GM20431 (cell line): ENCODE measurements around the gene HLCS.
"Not testable (repeated sequence)": the region's sequence is repeated elsewhere in the genome, so short reads cannot be mapped to it uniquely, and the experiment has no call there.

Source experiments
- in situ Hi-C: fragments of 300-500 bp; cut with MseI, MboI; formaldehyde crosslinking; loops from one replicate; pipeline ENCODE4 v1.15.0; 2020; ENCODE audit warnings: low sequenced_read_pairs; ENCODE audit not compliant: unreplicated experiment

HLCS gene

DNA sequence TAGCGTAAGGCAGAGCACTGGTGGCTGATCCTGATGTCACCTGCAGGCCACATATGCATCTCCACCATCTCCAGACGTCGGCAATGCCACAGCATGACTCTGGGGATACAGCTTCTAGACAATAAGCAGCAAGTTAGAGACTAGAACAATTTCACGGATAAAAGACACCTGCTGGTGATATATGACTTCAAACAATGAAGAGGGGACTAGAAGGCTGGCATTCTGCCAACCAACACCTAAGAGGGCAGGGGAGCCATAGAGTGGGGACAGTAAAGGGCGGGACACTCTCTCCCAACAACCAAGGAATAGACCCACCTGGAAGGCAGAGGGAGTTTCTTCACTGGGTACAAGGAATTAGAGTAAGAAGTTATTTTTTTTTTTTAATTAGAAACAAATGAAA is 140.8 kb downstream of the HLCS start:
- in situ Hi-C loops: no loop called here

DNA sequence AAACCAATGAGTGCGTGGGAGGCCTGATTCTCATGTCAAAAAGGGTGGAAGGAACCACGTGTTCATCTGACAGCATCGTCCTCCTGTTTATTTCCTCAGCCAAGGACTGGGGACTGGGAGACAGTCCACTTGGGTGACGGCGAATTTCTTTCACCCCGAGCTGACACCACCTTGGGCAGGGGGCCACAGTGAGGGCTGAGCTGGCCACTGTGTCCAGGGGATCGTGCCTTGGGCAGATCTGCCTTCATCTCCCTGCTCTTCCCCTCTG is 145.5 kb downstream of the HLCS start:
- in situ Hi-C loops: no loop called here

DNA sequence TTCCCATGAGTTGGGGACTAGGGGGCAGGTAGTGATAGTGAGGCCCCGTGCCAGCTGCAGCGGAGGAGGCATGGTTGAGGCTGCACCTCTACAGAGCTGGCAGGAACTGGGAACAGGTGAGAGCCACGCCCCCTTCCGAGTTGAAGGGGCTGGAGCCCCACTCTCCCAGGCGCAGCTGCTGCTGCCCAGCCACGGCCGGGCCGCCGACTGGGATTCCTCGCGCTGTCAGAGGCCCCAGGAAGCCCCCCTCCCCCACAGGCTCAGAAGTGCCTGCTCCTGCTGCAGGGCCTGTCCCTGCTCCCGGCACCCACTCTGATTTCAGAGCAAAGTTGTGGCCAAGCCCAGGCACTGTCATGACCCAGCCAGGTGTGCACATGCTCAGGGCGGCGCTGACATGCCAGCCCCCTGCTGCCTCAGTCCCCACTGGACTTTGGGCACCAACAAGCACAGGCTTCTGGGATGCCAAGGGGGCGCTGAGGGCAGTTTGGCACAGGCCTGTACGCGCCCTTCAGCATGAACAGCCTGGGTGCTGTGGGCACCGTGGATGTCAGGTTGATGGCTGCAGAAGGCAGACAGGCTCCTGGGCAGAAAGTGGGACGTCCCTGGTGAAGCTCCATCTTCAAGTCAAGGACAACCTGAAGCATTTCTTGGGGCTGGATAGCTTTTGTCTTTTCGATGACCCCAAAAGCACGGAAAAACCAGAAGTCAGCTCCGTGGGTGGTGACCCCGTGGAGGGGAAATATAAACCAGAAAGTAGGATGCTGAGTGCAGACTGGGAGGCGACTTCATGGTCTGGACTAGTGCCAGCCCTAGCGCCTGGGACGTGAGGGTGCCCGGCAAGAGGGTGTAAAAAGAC is 146.1 kb downstream of the HLCS start:
- in situ Hi-C loops: no loop called here

DNA sequence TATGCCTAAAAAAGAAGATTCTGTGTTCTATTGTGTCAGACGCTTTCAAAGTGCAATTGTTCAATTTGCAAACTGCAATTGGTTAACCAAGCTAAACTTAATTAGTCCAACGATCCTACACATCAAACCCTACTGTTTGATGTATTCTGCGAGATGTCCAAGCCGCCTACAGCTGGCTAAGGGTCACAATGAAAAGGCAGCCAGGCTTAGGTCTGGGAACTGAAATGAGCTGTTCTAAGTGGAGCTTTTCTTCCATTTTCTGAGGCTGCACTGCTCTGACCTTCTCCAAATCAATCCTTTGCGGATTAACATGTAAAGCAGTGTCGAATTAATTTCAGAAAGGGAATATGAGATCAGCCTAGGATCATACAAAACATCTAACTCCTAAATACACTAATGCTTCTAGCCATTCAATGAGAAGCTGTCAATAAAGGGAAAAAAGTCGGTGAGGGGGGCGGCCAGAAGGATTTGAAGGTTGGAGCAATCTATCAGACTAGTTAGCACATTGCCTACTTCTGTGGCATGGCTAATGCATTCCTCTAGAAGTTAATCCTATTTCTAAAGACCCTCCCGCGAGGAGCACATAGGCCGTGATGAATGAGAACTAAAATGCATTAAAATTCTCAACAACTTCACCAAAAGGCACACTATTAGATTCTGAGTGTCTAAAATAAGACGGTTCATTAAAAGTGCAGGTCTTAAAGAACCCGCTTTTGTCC is 148.6 kb downstream of the HLCS start:
- in situ Hi-C loops: no loop called here

DNA sequence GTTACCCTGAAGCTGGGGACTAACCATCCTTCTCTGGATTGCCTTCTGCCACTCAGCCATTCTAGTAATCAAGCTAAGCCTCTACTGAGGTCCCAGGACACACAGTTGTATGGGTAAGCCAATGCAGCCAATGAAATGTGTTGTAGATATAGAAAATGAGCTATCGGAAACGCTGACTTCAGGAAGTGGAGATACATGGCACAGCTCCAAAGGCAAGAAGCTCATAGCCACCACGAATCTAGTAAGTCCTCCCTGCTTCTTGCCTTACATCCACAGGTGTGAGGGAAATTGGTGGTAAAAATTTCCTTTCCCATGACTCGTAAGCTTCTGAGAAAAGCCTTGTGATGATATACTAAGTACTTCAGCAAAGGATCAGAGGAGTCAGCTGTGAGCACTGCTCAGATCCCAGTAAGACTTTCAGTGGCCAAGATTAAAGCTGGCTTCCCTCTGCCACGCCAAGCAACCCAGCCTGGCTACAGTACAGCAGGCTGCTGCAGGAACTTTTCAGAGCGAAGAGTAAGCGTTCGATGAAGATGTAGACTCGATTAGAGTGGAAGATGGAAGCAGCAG is 149.8 kb downstream of the HLCS start:
- in situ Hi-C loops: no loop called here

DNA sequence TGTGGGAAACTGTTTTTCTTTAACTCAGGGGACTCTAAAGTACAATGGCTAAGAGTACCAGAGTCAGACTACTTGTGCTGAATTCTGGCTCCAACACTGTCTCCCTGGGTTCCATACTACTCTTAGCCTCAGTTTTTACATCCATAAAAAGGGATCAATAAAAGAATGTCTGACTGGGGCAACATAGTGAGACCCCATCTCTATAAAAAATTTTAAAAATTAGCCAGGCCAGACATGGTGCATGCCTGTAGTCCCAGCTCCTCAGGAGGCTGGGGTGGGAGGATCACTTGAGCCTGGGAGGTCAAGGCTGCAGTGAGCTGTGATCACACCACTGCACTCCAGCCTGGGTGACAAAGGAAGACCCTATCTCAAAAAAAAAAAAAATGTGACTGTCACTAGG is 150.4 kb downstream of the HLCS start:
- in situ Hi-C loops: not testable (repeated sequence)

DNA sequence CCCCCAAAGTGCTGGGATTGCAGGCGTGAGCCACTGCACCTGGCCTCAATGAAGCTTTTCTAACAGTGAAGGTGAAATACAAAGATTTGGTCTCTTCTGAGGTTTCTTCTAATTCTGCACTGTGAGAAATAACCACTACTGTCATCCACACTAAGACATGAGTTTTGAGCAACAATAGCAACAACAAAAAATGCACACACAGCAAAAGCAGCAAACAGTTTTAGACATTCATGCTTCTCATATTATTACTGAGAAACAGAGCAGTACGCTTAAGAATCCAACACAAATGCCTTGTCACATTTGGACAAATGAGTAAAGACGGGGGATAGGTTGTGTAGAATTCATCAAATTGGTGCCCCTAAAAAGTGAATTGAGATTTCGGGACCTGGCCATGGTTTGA is 151.2 kb downstream of the HLCS start:
- in situ Hi-C loops: no loop called here

DNA sequence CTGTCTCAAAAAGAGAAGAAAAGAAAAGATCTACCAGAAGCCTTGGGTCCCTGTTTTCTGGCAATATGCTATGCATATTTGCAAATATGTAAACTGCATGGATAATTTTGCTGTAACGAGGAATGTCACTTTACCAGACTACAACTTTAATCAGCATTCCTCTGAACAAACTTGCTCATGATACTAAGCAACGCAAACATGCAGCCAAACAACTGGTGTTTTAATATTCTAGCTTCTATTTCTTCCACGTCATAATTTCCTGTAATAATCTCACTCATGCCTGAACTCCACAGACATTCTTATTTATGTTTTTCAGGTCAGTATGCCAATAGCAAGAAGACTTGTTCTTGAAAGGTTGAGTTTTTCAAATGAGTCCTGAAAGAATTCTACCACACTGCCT is 153.4 kb downstream of the HLCS start:
- in situ Hi-C loops: no loop called here

DNA sequence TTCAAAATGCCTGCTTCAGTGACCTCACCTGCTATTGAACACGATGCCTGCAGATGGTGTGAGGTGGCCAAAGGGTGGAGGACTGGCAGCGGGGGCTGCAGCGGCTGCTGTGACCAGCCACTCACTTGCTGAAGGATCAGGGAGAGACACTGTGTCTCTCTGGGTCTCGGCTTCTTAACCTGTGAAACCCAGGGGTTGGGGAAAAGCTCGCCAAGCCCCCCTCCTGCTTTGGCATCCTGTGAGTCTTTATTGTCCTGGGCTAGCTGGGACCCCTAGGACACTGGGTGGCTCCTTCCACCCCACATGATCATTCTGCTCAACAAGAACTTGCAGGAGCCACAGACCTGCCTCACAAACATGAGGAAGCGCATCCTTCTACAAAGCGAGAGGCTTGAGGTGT is 154.7 kb downstream of the HLCS start:
- in situ Hi-C loops: no loop called here

DNA sequence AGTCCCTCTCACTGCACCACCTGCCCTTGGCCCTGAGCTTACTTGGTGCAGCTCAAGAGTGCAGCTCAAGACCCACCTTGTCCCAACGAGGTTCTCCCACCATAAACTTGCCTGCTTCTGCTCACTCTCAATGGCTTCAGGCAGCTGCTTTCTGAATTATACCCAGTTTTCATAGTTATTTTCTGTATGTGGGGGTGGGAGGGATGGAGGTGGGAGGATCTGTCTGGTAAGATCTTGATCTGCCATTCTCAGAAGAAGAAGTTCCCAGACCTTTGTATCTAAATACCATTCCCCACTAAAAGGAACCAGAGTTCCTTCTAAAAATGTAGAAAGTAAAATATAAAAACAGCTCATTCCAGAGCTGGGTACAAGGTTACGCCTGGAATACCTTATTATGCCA is 156.0 kb downstream of the HLCS start:
- in situ Hi-C loops: no loop called here

DNA sequence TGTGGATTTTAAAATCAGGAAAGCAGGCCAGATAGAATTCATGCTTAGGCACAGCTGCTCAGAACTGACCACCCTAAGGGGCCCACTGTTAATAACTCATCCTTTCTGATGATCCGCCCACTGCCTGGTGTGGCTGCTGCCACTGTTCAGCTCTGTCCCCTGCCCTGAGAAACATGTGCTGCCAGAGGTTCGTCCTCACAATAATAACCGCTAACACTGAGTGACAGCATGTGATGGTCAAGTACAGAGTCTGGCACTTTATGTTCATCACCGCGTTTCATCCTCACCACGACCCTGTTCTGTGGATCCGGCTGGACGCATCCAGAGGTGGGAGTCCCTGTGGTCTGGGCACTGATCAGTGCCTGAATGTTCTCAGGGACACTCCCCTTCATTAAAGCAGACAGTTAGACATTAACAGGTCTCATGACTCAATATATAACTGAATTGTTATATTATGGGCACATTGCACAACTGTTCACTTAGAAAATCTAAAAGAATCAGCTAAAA is 159.0 kb downstream of the HLCS start:
- in situ Hi-C loops: no loop called here

DNA sequence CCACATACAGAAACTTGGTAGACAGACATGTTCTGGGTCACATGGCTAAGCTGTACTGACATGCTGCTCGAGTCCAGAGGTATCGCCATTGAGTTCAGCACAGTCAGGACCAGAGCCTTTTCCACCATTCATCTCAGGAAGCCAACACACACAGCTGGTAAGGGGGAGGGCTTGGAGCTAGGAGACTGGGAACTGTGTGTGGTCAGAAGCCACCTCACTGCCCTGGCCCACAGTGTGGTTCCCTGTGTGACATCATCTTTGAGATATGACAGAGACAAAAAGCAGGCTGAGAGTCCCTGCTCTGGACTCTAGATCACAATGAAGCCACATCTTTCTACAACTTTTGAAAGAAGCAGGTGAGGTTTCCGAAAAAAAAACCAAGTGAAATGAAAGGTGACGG is 160.4 kb downstream of the HLCS start:
- in situ Hi-C loops: no loop called here

DNA sequence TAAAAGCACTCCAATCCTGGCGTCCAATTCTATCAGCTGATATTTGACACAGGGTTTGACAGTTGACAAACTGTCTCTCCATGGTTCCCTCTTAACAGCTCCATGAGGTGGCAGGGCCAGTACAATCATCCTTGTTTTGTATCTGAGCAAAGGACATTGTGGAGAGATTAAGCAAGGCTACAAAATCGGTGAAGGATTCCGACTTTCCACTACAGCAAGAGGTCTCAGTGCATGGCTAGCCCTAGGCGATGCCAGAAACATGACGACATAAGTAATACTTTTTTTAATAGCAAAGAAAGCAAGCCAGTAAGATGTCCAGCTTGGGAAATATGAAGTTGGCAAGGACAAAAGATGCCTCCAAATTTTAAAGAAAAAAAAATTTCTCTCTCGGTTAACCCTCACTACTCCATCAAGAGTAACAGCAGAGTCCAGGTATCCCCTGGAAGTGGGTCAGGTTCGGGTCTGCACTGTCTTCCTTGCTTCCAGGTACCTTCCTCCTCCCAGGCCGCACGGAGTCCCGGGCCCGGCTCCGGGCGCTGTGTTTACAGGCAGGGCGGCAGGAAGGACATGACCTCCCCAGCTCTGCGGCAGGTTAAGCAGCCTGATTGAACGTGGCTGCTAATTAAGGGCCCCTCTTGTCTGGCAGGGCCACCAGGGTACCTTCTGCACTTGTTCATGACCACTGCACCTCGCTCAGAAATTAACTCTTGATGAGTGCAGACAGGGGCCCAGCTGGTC is 161.4 kb downstream of the HLCS start:
- in situ Hi-C loops: no loop called here

DNA sequence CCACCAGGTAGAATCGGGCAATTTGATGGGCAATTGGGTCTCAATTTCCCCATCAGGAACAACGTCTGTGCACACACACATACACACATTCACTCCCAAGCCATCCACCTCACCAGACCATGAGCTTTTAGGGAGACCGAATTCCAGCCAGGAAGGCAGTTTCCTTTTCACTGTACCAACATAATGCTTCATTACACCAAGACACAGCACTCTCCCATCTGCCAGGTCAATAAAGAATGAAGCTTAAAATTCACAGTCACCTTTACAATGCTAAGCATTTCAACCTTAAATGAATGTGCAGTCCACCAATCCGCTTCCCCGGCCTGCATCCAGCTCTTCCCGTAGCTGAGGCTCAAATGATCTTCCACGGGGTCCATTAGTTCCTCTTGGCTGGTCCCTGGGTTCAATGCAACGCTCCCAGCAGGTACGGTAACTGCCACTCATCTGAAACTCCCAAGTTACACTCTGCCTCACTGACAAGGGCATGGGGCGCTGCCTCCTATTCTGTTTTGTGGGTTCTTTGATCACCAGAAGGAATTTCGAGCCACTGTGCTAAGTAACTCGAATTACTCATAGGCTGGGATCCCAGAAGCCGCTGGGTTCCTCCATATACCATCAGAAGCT is 162.5 kb downstream of the HLCS start:
- in situ Hi-C loops: no loop called here

DNA sequence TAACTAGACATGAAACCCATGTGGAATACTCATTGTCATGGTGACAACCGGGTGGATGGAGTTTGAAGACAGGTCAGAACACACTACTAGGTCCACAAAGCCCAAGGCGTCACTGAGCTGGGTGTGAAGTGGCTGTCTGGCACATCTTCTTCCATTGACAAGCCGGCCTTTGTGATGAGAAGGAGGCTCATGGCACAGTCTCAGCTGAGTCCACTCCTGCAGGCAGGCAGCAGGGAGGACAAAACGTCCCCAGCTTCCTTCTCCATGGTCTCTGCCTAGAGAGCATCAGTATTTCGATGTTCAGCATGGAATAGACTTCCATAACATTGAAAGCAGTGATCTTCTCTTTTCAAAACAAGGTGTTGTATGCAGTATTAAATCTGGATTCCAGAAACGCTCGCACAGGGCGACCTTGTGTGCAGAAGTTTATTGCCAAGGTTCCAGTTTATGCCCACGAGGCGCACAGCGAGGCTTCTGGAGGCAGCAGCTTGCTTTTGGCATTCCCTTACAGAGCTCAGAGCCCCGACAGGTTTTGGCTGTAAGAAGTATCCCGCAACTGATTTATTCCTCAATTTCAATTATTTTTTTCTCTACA is 163.3 kb downstream of the HLCS start:
- in situ Hi-C loops: no loop called here

DNA sequence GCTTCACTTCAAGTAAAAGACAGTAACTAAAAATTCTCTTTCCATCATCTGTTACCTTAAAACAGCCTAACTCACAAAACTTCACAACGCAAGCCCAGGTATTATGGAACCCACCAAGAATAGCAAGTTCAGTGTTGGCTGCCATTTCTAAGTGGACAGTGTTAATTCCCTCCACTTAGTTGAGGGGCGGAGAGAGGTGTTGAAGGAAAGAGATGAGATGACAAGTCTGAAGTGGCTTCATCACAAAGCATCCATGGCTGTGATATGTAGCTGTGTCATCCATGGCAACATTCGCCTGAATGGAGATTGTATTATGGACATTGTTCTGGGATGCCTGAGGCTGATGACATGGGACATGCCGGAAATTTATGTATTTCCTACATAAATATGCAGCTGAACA is 165.7 kb downstream of the HLCS start:
- in situ Hi-C loops: no loop called here

DNA sequence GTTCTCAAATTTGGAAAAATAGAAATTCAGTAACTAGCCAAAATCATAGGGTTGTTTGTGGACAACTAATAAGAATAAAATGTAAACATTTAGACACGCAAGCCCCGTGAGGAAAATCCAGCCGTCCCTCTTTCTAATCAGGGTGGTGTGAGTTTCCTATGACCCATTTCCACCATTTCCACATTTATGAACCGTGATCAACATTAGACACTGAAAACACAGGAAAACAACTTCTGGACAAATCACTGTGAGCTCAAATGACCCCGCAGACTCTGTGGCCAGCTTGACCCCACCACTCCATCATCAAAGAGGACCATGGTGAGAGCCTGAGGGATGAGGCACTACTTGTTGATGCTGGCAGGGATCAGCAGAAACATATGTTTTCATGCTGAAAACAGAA is 166.6 kb downstream of the HLCS start:
- in situ Hi-C loops: no loop called here

DNA sequence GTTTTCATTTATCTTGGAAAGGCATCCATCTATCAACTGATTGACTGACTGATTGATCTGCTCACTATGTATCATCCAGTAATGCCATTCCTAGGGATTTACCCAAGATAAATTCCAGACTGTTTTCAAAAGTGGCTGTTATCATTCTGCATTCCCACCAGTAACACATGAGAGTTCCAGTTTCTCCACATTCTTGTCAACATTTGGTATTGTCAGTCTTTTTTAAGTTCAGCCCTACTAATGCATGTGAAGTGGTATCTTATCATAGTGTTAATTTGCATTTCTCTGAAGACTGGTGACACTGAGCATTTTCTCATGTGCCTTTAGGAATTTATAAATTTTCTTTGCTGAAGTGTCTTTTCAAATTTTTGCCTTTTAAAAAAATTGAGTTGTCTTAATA is 168.0 kb downstream of the HLCS start:
- in situ Hi-C loops: no loop called here

DNA sequence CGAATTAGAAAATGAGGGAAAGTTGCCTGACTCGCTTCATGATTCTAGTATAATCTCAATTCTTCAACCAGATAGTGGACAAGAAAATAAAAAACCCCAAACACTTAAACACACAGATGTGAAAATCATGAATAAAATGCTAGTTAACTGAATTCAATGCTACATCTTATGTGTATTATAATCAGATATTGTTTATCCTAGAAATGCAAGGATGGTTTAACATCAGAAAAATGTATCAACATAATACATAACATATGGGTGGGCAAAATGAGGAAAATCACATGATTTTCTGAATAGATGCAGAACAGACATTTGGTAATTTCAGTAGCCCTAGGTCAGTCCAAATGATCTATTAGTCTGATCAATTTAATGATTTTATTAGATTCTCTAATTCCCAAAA is 170.4 kb downstream of the HLCS start:
- in situ Hi-C loops: no loop called here

DNA sequence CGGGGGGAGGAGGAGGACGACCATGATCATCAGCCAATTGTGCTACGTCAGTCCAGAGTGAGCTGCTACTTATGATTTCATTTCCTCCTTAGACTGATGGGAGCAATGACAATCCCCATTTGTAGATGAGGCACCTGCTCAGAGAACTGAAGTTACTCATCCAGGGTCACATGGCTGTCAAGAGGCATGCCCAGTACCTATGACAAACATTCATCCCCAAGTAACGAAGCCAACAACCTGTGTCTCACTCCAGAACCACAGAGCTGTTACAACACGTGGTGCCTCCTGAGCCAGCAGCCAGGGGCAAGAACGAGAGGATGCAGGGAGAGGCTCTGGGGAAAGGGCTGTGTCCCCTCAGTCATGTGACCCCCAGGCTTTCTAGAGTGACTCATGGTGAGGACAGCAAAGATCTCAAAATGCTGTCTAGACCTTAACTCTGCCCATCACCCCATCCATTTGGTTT is 173.9 kb downstream of the HLCS start:
- in situ Hi-C loops: no loop called here
